ENCODE results near the gene TUG1. TPM values are rescaled to one million over a fixed set of nuclear protein-coding genes. Genes with fewer than 3 reads are reported as not detected.

The TUG1 gene
- total RNA-seq, 1 donor from 2014 or later, result 18.2 TPM

DNA sequence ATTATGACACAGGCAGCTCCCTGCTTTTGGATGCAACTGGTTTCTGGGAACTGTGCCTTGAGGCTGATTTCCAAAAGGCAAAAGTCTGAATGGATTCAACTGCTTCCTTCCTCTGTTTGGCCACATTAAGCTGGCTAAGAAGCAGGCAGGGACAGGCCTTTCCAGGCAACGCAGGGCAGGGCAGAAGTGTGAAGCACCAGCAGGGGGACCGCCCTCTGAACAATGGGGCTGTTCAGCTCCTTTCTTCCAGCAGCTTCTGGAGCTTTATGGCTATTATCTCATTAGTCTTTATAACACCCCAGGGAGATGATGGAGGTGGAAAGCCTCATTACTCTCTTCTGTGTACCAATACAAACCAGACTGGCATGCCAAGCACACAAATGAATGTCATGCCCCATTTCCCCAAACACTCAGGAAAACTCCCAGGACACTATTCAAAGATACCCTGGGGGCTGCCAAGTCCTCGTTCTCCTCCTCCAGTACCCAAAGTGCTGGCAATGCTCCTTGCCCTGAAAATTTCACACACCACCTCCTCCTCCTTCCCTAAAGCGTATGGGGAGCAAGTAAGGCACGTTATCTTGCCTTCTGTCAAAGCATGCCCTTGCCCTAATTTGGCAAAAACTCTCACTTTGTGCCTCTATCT lies 21.8 kb upstream of the TUG1 start:
- DNase-seq (ENCODE audit: low spot score) (peak; percentile 44), ATAC-seq (peak; percentile 29)

DNA sequence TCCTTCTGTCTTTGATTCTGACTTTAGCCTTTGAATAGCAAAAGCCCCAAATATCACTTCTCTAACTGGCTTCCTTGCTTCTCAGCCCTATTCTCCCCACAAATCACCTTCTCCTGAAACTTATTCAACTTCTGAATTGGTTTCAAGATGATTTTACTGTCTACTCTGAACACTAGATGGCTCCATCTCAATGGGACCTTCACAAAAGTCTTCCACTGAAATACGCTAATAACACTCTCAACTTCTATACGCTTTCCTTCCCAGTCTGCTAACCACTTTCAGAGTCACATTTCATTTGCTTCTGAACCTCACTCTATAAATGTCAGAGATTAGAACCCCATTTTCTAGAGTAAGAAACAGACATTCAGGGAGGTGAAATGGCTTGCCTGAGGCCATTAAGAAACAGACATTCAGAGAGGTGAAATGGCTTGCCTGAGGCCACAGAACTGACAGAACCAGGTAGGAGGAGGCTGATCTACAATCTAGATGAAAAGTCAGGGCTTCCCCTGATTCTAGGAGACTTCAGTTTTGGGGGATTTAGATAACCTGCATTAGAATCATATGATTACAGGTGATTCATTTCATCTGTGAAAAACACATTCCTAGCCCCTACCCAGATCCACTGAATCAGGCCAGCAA lies 21.1 kb upstream of the TUG1 start:
- DNase-seq (ENCODE audit: low spot score), result no peak
- ATAC-seq, result peak; percentile 86

DNA sequence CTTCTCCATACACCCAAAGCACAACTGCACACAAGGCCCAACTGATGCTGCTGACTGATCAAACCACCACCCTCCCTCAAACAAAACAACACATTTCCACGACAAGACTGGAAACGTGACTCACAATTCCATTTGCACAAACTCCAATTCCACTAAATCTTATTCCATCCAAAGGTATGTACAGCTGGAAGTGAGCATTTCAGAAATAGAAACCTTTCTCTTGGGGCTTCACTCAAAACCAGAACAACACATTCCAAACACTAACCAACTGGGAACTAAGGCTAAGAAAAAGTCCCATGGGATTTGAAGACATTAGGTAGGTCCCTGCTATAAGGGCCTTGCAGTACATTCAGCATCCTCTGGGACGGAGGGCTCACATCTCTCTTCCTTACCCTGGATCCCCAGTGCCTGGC lies 20.1 kb upstream of the TUG1 start:
- ATAC-seq (no peak), DNase-seq (ENCODE audit: low spot score) (no peak)

DNA sequence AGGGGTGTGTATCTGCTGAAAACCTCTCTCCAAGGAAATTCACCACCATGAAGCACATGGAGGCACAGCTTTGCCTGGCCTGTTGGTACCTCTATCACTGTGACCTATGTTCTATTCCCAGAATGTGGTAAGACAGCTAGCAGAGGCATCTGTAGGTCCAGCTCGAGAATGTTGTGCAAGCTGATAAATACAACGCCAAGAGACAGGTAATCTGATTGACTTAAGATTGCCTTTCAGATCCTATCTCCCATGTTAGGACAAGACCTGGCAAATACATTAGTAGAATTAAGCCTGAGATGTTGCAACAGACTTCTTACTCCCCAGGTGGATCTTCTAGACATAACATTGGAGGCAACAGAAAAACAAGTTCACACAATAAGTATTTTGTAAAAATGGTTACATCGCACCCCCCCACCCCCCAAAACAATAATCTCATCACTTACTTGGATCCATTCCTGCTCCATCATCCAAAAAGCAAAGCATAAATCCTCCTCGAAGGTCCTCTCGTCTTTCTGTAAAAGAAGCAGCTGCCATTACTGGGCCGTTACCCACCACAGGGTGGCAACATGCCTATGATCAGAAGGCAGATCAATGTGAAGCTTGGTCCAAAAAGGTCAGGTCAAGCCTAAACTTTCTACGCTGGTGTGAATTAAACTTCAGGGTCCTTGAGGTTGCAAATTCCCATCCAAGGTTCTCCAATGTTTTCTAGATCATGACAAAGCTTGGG lies 19.0 kb upstream of the TUG1 start:
- DNase-seq (ENCODE audit: low spot score) (no peak), ATAC-seq (no peak)

DNA sequence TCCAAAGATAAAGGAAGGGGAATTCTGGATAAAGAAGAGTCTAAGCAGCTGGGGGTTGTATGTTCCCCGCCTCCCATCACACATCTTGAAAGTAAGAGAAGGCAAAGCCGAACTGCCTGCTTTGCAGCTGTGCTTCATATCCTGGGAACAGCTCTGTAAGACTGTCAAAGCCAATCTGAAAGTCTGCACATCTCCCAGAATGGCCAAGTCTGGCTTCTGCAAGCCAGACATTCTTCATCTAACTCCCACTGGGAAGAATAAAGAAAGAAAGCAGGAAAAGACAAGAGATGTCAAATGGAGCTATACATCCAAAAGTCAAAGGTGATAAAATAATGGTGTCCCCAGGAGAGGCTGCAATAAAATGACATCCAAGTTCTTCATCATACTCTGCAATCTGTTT lies 15.9 kb upstream of the TUG1 start:
- DNase-seq (ENCODE audit: low spot score) (no peak), ATAC-seq (no peak)

DNA sequence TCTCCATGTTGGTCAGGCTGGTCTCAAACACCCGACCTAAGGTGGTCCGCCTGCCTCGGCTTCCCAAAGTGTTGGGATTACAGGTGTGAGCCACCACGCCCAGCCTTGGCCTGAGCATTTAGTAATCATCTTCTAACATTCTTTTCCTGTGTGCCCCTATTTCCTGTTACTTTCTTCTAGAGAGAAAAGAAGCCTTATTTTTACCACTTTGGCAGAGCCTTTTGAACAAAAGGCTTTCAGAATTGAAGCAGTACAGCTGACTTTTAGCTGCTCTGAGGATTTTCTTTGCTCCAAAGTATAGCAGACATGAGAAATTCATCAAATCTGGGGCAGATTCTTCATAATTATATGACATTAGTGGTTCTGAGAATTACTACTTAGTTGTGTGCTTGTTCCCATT lies 13.9 kb upstream of the TUG1 start:
- DNase-seq (ENCODE audit: low spot score), result no peak
- no peak for ATAC-seq

DNA sequence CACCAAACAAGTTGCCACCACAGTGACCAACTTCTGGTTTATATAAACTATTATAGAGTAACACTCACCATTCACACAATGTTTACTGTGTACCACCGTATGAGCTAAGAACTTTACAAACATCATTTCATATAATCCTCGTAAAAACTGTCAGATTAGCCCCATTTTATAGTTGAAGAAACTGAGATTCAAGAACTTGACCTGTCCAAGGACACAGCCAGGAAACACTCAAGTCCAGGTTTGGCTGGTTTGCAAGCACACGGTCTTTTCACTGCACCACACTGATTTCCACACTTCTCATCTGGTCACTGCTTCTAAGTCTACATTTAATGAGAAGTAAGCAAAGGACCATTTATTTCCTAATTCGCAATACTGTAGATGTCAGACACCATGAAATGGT lies 4.2 kb upstream of the TUG1 start:
- DNase-seq (ENCODE audit: low spot score), result no peak
- ATAC-seq, result no peak

DNA sequence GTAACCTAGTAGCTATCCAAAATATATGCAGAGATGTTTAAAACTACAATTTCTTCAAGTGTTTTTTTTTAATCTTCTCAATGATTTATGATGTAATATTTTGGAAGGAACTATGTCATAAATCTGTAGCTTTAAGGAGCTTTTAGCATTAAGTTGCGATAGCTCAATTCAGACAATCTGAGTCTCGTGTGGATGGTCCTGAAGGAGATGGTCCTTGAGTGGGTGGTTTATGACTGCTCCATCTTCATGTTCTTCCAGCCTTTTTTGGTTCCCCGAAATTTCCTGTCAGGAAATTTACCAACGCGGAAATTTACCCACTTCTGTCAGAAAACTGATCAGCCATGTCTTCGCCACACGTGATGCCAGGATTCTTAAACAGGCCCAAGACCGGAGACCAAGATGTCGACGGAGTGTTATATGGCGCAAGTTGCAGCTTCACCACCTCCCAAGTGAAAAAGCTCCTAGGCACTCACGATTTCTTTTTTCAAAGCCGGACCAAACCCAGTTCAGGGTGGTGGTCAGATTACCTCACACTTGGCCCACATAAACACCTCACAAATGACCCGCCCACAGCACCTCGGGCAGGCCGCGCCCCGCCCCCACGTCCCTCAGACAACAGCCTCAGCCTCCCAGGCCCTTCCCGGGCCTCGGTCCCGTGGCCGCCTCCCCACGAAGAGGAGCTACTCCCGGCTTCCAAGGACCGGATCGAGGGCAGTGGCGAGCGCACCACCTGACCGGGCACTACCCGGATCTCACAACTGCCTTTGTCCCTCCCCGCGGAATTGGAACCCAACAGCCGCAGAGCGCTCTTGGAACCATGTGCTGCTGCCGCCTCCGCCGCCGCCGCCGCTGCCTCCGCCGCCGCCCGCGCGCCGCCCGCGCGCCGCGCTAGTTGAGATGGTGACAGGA lies 796 bp upstream of the TUG1 start, which contains the start of gene MORC2:
Gene MORC2 (minus strand): TSS at position 760 of the 909 bp plus-strand sequence. CDS start 885 bp downstream, outside the sequence.
- DNase-seq (ENCODE audit: low spot score), result peak; percentile 79
- ATAC-seq, result peak; percentile 70

DNA sequence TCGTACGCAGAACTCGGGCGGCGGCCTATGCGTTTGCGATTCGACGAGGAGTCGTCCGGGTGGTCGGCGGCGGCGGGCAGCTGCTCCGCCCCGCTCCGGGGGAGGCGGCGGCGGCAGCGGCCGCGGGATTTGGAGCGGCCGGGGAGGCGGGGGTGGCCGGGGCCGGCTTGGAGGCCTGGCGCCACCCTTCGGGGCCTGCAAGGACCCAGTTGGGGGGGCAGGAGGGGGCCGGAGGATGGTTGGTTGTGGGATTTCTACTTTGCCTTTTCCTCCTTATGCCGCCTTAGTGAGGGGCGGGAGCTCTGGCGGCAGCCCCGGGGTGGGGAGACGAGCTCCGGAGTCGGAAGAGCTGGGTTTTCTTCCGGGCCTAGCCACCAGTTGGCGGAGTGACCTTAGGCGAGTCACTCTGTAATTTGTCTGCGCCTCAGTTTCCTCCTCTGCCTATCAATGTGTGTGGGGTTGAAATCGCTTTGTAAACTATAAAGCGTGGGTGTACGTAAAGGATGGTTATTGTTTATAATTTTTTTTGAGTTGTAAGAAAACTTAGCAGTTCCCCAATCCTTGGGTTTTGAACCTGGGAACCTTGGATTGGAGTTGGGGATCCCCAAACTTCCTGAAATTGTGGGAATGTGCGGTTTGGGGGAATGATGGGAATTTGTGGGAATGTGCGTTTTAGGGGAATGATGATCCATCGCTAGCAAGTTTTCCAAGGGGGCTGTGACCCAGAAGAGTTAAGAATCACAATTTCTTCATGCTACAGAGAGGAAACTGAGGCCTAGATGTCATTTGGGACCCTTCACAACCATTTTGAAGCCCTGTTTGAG lies 679 bp downstream of the TUG1 start:
- DNase-seq (ENCODE audit: low spot score) (no peak), ATAC-seq (peak; percentile 50)

DNA sequence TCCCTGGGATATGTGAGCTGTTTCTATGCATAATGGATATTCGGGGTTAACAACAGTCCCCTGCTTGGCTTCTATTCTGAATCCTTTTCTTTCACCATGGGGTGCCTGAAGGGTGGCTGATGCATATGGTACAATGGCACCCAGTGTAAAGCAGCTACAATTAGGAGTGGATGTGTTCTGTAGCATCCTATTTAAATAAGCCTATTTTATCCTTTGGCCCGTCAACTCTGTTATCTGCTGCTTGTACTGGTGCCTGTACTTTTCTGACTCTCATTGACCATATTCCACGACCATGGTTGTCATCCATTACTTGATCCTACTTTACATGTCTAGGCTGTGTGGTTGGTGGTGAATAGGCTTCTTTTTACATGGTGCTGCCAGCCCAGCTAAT lies 1.3 kb downstream of the TUG1 start:
- ATAC-seq (no peak), DNase-seq (ENCODE audit: low spot score) (no peak)

DNA sequence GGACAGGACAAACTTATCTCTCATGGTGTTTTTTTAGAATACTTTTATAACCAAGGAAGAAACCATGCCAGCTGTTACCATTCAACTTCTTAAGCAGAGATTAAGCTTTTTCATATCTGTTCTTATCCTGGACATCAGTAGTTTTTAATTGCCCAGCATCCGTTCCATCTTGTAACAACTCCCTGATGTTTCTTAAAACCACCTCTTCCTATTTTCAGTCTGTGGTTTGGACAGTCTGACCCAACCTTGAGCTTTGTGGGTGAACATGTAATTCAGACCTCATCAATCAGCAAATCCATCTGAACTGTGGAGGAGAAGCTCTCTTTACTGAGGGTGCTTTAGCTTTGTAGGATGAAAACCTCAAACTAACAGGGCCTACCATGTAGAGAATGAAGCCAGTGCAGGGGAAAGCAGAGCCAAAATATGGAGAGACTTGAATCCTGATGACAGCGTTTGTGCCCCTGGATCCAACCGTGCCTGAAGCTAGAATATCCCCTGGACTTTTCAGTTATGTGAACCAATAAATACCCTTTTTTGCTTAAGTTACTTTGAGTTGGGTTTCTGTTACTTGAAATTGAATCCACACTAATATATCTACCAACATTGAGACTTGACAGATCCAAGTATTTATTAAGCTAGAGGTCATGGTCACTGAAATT lies 9.4 kb downstream of the TUG1 start:
- no peak for DNase-seq (ENCODE audit: low spot score)
- ATAC-seq, result no peak

DNA sequence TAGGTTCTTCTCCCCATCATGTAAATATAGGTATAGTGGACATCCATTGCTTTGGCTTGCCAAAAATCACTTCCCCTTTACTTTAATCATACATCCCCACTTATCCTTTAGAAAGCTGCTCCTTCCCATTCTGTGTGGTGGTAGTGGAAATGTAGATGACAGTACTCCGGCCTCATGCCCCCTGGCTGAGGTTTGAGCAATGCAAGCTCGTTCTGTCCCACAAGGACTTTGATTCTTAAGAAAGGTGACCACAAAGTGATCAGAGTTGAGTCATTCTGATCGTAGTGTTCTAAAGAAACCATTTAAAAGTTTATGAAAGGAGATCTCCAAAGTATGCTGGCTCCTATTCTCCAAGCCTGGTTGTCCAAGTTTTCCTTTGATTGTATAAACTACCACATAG lies 10.9 kb downstream of the TUG1 start:
- ATAC-seq, result no peak
- DNase-seq (ENCODE audit: low spot score), result no peak

DNA sequence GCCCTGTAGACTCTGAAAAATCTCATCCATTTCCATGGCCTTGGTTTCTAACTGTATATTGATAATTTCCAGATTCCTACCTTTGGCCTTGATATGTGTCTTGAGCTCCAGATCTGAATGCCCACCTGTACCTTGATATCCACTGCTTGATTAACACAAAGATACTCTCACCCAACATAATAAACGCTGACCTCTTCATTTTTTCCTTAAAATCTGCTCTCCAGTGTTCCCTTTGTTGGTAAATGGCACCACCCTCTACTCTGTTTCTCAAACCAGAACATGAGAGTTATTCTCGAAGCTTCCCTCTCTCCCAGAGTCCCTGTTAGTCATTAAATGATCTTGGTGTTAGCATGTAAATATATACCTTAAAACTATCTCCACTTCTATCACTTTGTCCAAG lies 13.4 kb downstream of the TUG1 start:
- no peak for ATAC-seq
- DNase-seq (ENCODE audit: low spot score), result no peak

DNA sequence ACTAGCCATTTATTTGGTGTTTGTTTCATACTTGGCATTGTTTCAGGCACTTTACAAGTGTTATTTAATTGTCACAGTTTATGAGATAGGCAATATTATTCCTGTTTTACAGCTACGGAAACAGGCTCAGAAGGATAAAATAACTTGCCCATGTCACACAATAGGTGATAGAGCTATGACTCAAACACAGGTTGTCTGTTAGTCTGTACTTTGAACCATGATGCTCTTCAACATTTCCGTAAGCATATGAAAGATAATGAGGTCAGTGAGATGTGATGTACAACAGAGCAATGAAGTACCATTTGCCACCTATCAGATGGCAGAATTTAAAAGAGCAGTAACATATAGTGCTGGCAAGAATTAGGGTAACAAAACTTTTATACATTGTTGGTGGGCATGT lies 15.3 kb downstream of the TUG1 start:
- ATAC-seq, result no peak

DNA sequence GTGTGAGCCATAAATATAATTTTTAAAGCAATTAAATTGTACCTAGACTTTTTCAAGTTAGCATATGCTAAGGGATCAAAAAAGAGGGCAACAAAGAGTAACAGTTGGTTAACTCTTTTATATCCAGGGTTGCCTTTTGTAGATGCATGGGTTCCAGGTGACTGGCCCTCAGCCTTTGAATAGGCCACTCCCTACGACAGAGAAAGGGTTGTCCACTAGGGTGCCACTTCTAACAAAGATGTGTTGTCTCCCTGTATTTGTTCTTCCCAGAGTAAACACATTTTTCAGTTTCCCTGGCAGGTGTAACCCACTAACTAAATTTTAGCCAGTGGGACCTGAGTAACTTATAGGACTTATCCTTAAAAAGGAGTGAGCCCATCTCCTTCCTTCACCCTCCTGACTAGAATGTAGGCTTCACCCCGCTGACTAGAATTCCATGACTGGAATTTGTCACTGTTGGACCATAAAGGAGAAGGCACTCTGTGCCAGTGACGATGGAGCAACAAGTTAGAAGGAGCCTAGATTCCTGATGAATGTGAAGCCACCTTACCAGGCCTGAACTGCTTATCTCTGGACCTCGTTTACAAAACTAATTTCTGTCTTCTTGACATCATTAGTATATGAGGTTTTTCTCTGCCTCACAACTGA lies 16.6 kb downstream of the TUG1 start:
- ATAC-seq, result no peak
- DNase-seq (ENCODE audit: low spot score), result no peak

More for the DNA sequence above, 15.3 kb downstream of the TUG1 start:
- DNase-seq (ENCODE audit: low spot score), result no peak

DNA sequence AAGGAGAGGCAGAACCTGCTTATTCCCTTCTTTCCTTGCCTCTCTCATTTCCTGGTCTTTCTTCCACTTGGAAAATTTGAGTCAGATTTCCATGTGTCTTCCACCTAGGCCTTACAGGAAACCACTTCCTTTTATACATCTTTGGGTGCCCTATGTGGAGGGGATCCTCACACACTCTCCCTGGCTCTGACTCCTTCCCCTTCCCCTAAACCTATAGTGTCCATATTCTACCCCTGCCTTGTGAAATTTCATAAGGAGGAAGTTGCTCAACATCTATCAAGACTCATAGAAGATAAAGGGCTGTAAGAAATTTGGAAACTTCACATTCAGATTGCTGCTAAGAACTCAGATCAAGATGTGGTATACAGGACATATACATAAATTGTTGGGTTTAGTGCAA lies 20.4 kb downstream of the TUG1 start:
- ATAC-seq (no peak), DNase-seq (ENCODE audit: low spot score) (no peak)

DNA sequence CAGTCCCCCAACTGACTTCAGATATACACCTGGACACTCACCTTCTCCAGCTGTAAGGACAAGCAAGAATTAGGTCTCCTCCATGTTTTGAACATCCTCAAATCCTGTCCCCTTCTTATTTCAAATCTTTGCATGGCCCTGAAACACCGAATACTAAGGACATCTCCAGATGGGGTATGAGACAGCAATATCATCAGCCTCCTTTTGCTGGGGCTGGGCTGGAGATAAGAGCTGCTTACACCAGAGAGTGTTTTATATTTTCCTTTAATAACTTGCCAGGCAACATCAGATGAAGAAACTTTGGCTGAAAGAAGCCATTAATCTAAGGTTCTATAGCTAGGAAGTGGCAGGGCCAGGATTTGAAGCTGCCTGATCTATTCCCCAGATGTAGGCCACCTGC lies 21.6 kb downstream of the TUG1 start:
- ATAC-seq, result no peak
- DNase-seq (ENCODE audit: low spot score), result no peak

DNA sequence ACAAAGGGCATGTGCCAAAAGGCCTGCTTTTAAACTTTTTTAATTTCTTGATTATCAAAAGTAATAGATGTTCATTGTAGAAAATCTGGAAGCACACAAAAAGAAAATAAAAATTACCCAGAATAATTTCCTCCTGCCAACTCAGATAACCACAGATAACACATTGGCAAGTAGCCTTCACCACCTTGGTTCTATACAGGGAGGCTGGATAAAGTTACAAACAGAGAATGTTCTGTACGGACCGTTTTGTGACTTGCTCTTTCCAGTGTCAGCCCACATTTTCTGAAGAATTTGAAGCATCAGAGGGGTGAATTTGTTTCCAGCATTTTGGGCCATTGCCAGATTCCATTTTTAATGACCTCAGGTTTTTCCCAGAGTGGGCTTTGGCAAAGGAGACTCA lies 23.5 kb downstream of the TUG1 start:
- ATAC-seq, result no peak
- DNase-seq (ENCODE audit: low spot score), result no peak

DNA sequence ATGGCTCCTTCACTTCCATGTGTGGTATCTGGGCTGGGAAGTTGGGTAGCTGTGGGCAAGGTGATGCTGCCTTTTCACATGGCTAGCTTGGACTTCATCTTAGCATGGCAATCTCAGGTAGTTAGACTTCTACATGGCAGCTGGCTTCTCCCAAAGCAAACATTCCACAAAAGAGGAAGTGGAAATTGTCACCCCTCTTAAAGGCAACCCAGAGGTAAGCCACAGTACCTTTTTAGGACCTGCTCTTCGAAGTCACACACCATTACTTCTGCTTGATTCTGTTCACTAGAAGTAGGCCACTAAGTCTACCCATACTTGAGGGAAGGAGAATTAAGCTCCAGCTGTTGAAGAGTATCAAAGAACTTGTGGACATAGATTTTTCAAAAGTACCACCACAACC lies 25.9 kb downstream of the TUG1 start:
- no peak for DNase-seq (ENCODE audit: low spot score)
- no peak for ATAC-seq

Measured in left lobe of liver (tissue), 2 donors.